NOMO-1 (cell line): ENCODE measurements around the gene ETS1.
A peak's percentile ranks its signal among the peaks of the same experiment; 100 is the strongest.

ENCODE experiments used
- DNase-seq, 2 experiments: peaks; one replicate each; lab custom pipeline; 2025; ENCODE audit not compliant: unreplicated experiment in 2 of 2; lab: John Stamatoyannopoulos, UW

Gene ETS1, protein sequence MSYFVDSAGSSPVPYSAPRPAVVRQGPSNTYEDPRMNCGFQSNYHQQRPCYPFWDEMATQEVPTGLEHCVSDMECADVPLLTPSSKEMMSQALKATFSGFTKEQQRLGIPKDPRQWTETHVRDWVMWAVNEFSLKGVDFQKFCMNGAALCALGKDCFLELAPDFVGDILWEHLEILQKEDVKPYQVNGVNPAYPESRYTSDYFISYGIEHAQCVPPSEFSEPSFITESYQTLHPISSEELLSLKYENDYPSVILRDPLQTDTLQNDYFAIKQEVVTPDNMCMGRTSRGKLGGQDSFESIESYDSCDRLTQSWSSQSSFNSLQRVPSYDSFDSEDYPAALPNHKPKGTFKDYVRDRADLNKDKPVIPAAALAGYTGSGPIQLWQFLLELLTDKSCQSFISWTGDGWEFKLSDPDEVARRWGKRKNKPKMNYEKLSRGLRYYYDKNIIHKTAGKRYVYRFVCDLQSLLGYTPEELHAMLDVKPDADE

DNA sequence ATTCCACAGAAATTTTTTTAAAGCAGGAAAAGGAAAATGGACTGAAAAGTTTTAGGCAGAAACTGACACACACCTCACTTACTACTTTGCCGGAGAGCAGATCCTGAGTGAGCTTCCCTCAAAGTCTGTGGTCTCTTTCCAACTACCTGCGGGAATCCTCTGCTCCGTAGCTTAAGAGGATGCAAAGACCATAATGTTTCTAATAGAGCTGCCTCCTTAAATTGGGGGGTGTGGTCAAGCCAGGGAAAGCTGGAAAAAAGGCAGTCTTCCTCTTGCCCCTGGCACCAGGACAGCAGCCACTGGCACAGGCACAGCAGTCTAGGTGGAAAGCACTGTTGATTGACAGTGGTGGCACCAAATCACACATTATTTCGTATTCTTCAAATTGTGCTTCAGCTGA is at the start of gene ETS1:
Gene ETS1, minus strand, starts transcription at position 144 of the 400 bp plus-strand sequence. CDS start 14,428 bp downstream, outside the sequence.
- DNase-seq = no peak

DNA sequence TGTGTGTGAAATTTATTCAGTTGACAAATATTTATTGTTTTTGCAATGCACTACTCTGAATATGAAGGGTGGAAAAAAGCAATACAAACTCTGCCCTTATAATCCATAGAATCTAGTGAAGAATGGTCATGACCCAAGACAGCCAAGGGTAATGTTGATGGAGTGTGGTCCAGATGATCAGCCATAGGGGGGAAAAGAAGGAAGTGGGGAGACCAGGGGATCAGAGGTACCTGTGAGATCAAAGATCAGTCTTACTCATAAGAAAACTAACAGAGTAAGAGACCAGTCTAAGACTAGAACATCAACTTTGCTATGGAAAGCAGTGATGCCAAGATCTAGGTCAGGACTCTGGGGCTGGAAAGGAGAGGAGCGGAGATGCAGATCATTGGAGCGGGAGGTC is 47.0 kb upstream of the ETS1 start:
- DNase-seq = no peak

DNA sequence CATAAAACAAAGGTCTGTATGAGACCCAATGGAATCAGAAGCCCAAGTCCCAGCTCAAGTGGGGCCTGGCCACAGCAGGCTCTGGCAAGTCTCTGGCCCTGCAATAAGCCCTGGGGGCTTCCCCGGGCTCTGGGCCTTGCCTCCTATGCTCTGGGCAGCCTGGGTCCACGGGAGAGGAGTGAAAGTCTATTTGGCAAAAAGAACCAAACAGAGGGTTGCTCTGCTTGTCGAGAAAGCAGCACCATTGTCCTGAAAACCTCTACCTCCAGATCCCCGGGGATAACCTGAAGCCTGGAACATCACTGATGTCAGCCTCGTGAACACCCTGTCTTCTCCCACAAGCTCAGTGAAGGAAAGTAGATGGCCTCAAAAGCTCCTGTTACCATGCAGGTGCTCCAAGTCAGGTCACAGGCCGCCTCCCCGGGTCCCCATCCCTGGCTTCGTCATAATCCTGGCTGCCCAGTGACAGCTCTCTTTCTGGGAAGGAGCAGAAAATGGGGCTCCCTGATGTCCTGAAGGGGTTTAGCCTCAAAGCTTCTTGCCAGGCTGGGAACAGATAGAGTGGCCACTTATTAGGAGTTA is 46.1 kb upstream of the ETS1 start:
- DNase-seq = no peak

DNA sequence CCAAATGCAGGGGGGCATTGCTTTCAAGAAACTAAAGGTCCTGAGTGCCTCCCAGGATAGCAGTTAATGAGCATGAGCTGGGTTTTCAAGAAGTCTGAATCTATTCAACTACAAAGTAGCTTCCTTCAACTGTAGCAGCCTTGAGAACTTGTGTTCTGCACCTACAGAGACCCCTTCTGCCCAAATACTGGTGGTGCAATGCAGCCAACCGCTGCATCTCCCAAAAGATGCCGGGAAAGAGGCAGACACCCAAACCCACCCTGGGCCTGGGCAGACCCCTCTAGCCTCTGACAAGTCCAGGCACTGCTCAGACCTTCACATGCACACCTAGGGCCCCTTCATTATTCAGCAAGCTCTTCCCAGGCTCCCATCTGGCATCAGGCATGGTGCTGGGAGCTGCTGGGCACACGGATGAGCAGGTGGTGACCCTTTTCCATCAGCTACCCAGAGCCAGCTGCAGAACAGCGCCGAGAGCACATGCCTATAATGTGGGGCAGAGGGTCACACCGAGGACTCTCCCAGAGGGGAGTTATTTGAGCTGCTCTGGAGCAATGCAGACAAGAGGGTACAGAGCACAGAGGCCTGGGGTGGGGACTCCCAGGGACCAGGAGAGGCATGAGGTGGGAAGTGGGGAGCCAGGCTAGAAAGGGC is 44.9 kb upstream of the ETS1 start:
- peak; percentile 30 to 64 for DNase-seq

DNA sequence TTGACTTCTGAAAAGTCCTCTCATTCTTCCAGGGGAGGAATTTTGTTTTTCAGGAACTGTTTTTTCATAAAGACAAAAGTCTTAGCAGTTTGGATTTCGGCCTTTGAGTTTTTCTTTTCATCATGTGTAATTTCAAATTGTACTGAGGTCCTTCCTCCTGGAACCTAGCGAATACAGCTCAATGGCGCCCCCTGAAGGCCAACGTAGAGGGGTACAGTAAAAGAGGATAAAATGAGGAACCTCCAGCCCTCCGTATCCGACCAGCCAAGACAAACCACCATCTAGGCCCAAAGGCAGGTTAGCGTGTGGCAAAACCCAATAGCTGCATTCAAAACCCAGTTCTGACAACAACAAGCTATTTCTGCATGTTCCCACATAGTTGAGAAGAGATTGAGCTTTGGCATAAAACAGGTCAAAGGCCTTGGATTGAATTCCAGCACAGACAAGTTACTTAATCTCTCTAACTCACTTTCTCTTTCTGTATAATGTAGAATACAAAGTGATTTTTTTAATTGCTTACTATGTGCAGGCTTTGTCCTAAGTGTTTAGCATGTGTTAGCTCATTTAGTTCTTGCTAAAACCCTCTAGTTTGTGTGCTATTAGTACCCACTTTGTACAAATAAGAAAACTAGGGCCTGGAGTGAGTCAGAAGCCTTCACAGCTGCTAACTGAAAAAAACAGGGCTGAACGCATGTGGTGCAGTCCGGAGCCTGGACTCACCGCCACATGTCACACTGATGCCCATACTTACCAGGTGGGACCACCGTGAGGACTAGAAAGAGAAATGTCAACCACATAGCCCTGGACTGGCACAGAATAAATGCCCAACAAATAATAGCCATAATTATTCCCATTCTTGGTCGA is 43.2 kb upstream of the ETS1 start:
- peak; percentile 76 to 86 for DNase-seq

DNA sequence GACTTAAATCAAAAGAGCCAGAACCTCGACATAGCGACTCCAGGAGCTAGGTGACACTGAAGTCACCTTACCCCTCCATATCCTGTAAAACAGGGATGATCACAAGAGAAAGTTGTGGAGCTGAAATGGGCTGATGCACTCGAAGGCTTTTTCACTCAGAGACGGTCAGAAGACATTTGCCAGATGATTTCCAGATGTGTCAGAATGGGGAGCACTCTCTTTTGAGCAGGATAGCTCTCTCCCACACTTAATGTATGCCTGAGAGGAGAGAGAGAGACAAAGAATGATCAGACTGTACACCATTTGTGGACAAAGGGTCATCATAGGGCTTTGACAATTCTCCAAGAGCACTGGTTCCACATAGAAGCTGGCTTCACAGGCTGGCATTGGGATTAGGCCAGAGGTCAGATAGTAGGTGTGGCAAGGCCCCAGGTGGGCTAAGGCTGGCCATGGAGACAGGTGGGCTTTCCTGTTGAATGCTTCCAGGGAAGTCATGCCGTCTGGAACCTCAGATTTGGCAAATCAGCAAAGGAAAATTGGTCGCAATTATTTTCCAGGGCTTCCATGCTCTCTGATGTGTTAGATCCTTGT is 42.3 kb upstream of the ETS1 start:
- DNase-seq = no peak

DNA sequence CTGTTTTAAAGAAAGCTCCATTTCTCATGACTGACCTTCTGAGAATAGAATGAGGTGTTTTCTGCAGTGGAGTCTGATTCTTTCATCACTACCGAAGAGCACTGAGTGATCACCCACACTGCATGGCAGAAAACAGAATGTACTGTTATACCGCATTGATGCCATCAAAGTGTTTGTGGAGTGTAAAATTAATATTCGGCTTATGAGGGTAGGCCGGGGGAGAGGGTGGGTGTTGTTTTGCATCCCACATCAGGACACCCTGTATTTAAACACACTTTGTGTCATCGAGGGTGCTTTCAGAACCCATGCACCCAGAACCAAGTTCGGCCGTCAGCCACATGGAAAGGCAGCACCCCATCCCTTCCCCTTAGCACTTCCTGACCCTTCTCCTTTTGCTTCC is 41.3 kb upstream of the ETS1 start:
- DNase-seq = no peak

DNA sequence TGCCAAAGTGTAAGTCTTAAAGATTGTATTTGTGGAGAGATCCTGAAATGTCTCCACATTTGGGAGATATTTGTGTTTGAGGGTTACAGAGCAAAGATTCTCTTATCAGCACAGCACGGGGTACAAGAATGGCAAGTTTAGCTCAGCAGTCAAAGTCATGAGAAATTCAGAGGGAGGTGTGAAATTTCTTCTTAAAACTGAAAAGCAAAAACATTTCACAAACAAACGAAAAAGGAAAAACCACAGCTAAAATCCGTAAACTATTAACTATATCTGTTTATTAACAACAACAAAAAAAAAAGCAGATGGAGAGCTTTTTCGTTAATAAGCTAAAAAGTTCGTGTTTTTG is 40.9 kb upstream of the ETS1 start:
- DNase-seq = no peak

DNA sequence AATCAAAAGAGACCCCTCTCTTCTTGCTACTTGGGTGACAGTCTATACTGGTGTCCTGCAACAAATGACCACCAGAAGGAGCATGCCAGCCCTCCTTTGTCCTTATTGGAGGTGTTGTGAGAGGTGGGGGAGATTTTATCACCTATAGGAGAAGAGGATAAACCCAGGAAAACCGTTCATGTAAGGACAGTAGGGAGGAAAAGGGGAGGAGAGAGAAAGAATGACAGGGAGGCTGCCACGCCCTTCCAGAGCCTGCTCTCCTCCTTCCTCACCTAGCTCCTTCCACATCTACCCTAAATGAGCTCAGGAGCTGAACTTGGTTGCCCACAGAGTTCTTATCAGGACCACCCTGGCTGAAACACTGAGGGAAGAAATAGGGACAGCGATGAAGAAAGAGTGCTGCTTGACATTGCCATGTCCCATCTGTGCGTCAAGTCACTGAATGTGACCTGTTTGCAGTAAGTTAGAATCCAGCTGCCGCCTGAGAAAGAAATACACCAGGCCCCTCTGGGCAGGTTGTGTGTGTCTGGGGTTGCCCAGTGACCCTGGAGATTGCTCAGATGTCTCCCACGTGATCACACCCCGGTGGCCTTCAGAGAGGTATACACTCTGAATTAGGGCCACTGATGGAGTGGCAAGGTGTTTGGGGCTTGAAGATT is 40.4 kb upstream of the ETS1 start:
- no peak for DNase-seq

DNA sequence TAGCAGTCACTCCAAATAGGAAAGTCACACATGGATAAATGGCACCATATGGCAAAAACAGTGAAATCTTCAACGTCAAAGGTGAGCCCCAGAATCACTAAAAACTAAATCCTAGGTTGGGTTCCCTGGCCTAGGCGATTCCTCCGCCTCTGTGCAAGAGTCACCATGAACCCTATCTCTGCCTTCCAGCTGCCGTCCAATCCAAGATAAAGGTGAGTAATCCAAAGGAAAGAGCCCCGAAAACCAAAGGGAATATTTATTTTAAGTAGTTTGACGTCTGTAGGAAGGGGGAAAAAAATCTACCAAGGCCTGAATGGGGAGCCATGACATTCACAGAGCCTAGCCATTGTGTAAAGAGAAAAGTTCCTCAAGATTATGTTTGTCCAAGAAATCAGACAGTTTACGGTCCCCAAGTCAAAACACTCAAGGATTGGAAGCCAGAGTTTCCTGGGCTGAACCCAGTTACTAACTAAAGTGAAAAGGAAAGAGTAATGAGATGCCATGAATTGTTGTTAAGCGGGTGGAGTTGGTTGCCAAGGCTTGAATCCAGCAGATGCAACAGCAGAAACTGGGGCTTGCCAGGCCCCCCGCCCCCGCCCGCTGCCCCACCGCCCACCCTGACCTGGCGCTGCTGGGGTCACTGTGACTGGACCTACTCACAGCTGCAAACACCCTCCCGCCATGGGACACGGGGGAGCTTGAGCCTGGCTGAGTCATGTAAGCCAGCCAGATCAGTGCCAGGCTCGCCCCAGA is 39.7 kb upstream of the ETS1 start:
- no peak for DNase-seq

DNA sequence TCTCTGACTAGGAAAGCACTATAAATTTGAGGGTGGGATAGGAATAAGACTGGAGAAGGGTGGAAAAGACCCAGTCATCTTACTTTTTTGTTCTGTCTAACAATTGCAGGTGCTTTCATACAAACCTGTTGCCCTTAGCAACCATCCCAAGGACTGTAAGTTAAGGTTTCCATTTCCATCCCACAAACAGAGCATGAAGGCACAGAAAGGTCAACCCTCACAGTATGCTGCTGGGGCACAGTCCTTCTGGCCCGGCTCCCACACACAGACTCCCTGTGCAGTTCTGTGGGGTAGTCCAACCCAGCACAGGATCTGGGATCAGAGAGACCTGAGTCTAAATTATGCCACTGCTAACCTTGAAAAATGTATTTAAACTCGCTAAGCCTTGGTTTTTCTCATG is 38.4 kb upstream of the ETS1 start:
- DNase-seq = no peak

DNA sequence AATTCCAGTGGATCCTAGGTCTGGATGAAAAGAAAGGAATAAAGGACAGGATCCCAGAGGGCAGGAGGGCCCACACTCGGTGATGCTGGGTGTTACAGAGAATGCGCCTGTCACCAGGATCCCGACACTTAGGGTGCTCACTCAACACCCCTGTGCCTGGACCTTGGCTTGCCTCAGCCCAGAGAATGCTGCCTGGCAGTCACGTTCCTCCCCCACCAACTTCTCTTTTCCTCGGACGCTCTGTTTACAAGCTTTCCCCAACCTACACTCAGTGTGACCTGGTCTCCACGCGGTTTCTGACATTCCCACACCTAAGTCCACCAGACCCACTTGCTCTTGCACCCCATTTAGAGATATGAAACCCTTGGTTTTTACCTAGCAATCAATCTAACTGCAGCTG is 38.0 kb upstream of the ETS1 start:
- peak; percentile 18 to 21 for DNase-seq

DNA sequence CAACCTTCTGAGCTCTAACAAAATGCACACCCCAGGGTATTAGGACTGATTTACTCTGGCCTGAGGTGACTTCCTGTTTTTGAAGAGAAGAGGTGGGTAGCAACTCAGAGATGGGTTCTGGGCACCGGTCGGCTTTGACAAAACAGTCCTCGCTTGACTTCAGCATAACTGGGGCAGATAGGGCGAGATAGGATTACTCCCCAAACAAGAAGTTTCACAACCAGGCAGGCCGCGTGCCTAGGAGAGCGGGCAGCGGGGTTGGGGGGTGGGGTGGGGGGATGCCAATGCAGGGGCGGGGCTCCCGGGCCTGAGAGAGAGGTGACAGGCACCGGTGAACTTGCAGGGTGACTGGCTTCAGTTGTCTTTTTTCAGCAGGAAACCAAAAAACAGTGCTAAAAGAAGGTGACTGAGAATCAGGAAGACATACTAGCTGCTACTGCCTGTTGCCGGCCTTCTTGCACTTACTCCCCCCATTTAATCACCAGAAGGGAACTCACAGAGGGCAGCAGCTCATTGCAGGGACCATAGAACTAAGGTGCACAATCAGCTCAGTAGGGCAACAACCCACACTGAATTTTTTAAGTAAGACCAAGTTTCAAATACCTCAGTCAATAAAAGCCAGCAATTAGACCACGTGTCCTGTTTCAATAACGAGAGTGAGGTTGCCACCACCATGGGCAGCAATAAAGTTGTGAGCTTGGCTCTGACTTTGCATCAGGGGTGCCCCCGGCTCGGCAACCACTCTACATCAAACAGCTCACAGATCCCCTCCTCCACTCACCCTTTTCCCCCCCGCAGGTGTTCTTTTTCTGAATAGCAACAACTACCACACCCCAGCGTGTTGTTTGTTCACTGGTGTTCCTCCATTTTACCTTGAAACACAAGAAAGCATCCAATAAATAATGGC is 37.2 kb upstream of the ETS1 start:
- DNase-seq = peak; percentile 66

DNA sequence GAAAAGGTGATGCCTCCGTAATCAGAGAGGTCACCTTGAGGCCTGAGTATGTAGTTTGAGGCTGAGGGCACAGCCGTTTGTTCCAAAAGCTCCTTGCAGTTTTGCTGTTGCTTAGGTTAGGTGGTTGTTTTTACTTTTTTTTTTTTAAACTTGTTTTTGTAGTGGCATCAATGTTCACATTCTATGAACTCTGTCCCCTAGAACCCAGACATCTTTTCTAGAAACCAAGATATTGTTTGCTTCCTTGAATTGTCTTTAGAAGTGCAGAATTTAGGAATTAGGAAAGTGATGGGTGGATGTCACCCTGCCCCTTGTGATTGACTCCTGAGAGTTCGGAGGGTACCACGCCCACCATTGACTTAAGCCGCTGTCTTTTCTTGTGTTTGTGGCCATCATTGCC is 35.7 kb upstream of the ETS1 start:
- DNase-seq = no peak

DNA sequence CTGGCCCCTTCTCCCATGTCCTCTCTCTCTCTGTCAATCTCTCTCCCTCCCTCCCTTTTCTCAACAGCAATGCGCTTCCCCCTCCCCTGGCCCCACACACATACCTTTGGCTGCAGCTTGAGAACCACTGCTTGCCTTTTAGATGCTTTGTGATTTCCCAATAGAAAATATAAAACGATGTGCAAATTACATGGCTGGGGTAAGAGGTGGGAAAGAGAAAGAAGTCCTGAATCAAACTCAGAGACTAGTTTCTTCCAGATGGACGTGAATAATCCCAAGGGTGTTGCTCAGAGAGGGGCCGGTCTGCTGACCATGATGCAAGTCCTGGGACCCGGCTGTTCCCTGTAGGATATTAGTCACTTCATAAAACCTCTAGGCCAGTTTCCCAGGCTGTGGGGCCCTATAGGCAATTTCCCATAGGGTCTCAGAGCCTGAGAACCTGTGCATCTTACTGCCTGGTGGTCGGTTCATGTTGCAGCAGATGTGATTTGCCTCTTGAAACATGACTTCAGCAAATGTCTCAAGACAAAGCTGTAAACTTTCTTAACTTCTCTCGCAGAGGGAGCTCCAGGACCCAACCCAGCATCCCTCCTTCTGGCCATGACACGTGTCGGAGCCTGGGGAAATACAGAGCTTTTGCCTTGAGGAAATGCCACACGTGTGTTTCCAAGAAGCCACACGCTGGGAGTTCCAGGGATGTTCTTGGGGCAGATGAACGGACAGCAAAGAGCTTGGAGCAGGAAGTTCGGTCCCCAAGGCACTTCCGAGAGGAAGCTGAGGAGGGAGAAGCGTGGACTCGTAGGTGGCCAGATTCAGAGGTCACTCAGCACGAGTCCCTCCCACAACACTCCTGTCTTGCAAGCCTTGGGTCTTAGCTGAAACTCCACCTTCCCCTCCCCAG is 34.5 kb upstream of the ETS1 start:
- DNase-seq = no peak

DNA sequence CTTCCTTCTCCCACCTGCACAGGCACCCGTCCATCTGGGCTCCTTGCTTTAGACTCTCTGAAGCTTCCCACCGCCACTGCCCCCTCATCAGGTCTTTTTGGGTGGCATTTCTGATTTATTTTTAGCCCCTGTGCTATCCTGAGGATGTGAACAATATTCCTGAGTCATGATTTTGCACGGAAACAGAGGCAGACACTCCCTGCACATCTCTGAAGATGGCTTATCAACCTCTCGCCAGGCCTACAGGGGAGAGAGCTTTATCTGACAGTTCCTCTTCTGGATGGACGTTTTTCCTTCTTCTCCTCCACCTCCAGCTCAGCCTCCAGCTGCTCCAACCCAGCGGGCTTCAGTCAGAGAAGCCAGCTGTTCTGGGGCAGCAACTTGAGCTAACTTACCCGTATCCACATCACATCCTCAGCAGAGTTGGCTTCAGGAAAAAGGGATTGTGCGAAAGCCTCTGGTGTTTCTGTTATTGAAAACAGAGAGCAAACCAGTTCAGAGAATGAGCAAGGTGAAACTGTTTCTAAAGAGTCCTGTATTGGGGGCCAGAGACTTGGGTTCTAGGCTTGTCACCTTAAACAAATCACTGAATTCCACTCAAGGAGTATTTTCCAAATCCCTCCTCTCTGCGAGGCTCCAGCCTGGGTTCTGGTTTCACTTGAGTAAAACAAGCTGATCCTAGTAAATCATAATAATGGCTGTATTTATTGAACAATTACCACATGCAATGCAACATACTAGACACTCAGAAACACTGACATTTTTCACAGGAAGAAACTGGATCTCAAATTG is 33.1 kb upstream of the ETS1 start:
- no peak for DNase-seq
